HepG2 (cell line): ENCODE measurements around the gene SSMEM1. TPM values are rescaled to one million over a fixed set of nuclear protein-coding genes. Genes with fewer than 3 reads are reported as not detected.

Experiments used
- BCL3 ChIP-seq: sonication (generic); formaldehyde crosslinking; IDR thresholded peaks from 2 replicates; pipeline ENCODE4 v1.5.1; 2020; ENCODE audit warnings: mild to moderate bottlenecking, missing genetic modification reagents, moderate library complexity
- DMAP1 ChIP-seq: IDR thresholded peaks from 2 replicates; pipeline ENCODE4 v1.6.1; 2016
- HMGXB4 ChIP-seq, 2 experiments: sonication (generic) in 1 of 2; formaldehyde crosslinking in 1 of 2; IDR thresholded peaks; 2 replicates each; pipeline versions ENCODE4 v1.4.0 to v1.6.1; 2018 to 2020; ENCODE audit warnings: missing genetic modification reagents in 2 of 2, borderline replicate concordance in 1 of 2, low read depth in 1 of 2, mild to moderate bottlenecking in 1 of 2, missing biosample characterization in 1 of 2
- HOXA7 ChIP-seq: sonication (generic); formaldehyde crosslinking; IDR thresholded peaks from 2 replicates; pipeline ENCODE4 v1.8.1; 2022; ENCODE audit warnings: mild to moderate bottlenecking, missing genetic modification reagents, moderate library complexity
- MXI1 ChIP-seq: IDR thresholded peaks from 3 replicates; pipeline ENCODE4 v1.6.1; 2012; ENCODE audit warnings: low read depth, low read length, inconsistent platforms, borderline replicate concordance
- NFIC ChIP-seq: IDR thresholded peaks from 2 replicates; pipeline ENCODE4 v1.6.1; 2012; ENCODE audit warnings: mild to moderate bottlenecking, low read length, inconsistent platforms
- SRY ChIP-seq: sonication (generic); formaldehyde crosslinking; IDR thresholded peaks from 2 replicates; pipeline ENCODE4 v1.8.0; 2022; ENCODE audit warnings: mild to moderate bottlenecking, missing genetic modification reagents
- ZFP90 ChIP-seq: sonication (generic); formaldehyde crosslinking; IDR thresholded peaks from 2 replicates; pipeline ENCODE4 v1.8.0; 2022; ENCODE audit warnings: missing genetic modification reagents, mild to moderate bottlenecking, inconsistent platforms, borderline replicate concordance
- ZNF225 ChIP-seq: sonication (generic); formaldehyde crosslinking; IDR thresholded peaks from 2 replicates; pipeline ENCODE4 v1.4.0; 2020; ENCODE audit warnings: mild to moderate bottlenecking, missing genetic modification reagents
- ZNF3 ChIP-seq: IDR thresholded peaks from 2 replicates; pipeline ENCODE4 v1.7.0; 2017; ENCODE audit warnings: inconsistent platforms
- ZNF407 ChIP-seq: sonication (generic); formaldehyde crosslinking; IDR thresholded peaks from one replicate; pipeline ENCODE4 v1.5.1; 2020; ENCODE audit warnings: mild to moderate bottlenecking, missing genetic modification reagents; ENCODE audit errors: not compliant biosample characterization
- ZNF44 ChIP-seq: sonication (generic); formaldehyde crosslinking; IDR thresholded peaks from 2 replicates; pipeline ENCODE4 v1.5.1; 2020; ENCODE audit warnings: mild to moderate bottlenecking, missing genetic modification reagents
- ZNF446 ChIP-seq: sonication (generic); formaldehyde crosslinking; IDR thresholded peaks from 2 replicates; pipeline ENCODE4 v1.5.0; 2020; ENCODE audit warnings: mild to moderate bottlenecking, missing genetic modification reagents
- ZNF788 ChIP-seq: sonication (generic); formaldehyde crosslinking; IDR thresholded peaks from 2 replicates; pipeline ENCODE4 v1.5.0; 2020; ENCODE audit warnings: mild to moderate bottlenecking, missing genetic modification reagents, borderline replicate concordance
- polyA plus RNA-seq, 8 experiments: library from polyadenylated mRNA; depleted of rRNA in 3 of 8; stranded (reverse) in 7 of 8; unstranded in 1 of 8; fragments of >200 nt; fragmentation: Illumina TruSeq in 4 of 8; extraction: Trizol in 4 of 8; gene quantifications; 2 replicates each; pipeline versions ENCODE4 v1.2.1 to v1.2.3, GENCODE V29; 2011 to 2016; ENCODE audit warnings: low read depth in 4 of 8, missing spikeins in 1 of 8, mixed read lengths in 1 of 8; ENCODE audit not compliant: insufficient read depth in 1 of 8
- total RNA-seq, 5 experiments: library from RNA; depleted of rRNA; stranded (reverse); fragments of >200 nt; fragmentation: Illumina TruSeq; extraction: Trizol; gene quantifications; 2 replicates each; pipeline ENCODE4 v1.2.3, GENCODE V29; 2016; ENCODE audit warnings: low read depth in 1 of 5
- TF ChIP-seq, protein P1 (sequence below): sonication (generic); formaldehyde crosslinking; IDR thresholded peaks from 2 replicates; pipeline ENCODE4 v1.4.0; 2020; ENCODE audit warnings: missing genetic modification reagents

SSMEM1 gene
- total and polyA plus RNA-seq, 2 of the 13 experiments (the other 11 are each of a cell fraction or from before 2014, with no cell fraction given), result not detected

GRCh38 chr7:130205084-130205947 lies 2.3 kb upstream of the SSMEM1 start, which contains the start of gene TMEM209 (continued):
- peak; percentile 50 for TF ChIP-seq ZNF407 (CRISPR knock-in tag)
- TF ChIP-seq, protein P1, sequence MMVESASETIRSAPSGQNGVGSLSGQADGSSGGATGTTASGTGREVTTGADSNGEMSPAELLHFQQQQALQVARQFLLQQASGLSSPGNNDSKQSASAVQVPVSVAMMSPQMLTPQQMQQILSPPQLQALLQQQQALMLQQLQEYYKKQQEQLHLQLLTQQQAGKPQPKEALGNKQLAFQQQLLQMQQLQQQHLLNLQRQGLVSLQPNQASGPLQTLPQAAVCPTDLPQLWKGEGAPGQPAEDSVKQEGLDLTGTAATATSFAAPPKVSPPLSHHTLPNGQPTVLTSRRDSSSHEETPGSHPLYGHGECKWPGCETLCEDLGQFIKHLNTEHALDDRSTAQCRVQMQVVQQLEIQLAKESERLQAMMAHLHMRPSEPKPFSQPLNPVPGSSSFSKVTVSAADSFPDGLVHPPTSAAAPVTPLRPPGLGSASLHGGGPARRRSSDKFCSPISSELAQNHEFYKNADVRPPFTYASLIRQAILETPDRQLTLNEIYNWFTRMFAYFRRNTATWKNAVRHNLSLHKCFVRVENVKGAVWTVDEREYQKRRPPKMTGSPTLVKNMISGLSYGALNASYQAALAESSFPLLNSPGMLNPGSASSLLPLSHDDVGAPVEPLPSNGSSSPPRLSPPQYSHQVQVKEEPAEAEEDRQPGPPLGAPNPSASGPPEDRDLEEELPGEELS (CRISPR knock-in tag), result peak; percentile 46
- peak; percentile 22 to 64; a peak in 2 of 4 replicates for TF ChIP-seq HMGXB4 (CRISPR knock-in tag; IDR thresholded peaks at IDR 0.05; ENCODE audit: borderline replicate concordance in 1 of 2, low read depth in 1 of 2)
- no peak for TF ChIP-seq ZNF3
- peak; percentile 93; the same call in 1 of the 2 replicates for TF ChIP-seq ZNF788
- TF ChIP-seq ZFP90 (CRISPR knock-in tag), result peak; percentile 44
- peak; percentile 82 for TF ChIP-seq BCL3 (CRISPR knock-in tag)
- TF ChIP-seq SRY (CRISPR knock-in tag), result peak; percentile 58; the same call in 1 of the 2 replicates
- TF ChIP-seq MXI1, result peak; percentile 94
- TF ChIP-seq ZNF44 (CRISPR knock-in tag), result peak; percentile 69; the same call in 1 of the 2 replicates
- no peak for TF ChIP-seq HOXA7 (CRISPR knock-in tag)
- TF ChIP-seq ZNF446 (CRISPR knock-in tag), result no peak
- TF ChIP-seq ZNF225, result peak; percentile 86; the same call in 1 of the 2 replicates
- TF ChIP-seq DMAP1, result peak; percentile 74
- 0 out of 2 replicates have a peak, but pooled peaks have one; percentile 27 for TF ChIP-seq NFIC
